HUES6 (cell line): ENCODE measurements around the gene MAP1LC3B2.

Experiments used
- H3K27ac ChIP-seq: 2 replicates; pipeline ENCODE4 v1.7.0; 2013; ENCODE audit warnings: low read depth, mild to moderate bottlenecking, low read length, inconsistent platforms
- H3K27me3 ChIP-seq: 2 replicates; pipeline ENCODE4 v1.6.1; 2013; ENCODE audit warnings: low read length; ENCODE audit not compliant: control insufficient read depth, insufficient read depth
- H3K36me3 ChIP-seq: 2 replicates; pipeline ENCODE4 v1.6.1; 2013; ENCODE audit warnings: low read length; ENCODE audit not compliant: control insufficient read depth, insufficient read depth
- H3K4me1 ChIP-seq: 2 replicates; pipeline ENCODE4 v1.6.1; 2013; ENCODE audit warnings: low read length; ENCODE audit not compliant: control insufficient read depth, insufficient read depth
- H3K4me3 ChIP-seq: 2 replicates; pipeline ENCODE4 v1.5.1; 2013; ENCODE audit warnings: low read depth, low read length
- H3K9ac ChIP-seq: one replicate; pipeline ENCODE4 v1.6.1; 2013; ENCODE audit warnings: mild to moderate bottlenecking, low read length
- H3K9me3 ChIP-seq: 2 replicates; pipeline ENCODE4 v1.6.1; 2013; ENCODE audit warnings: low read depth, low read length; ENCODE audit not compliant: control insufficient read depth, insufficient read depth

MAP1LC3B2 gene

GRCh38 chr12:116595672-116596071 lies 36.5 kb downstream of the MAP1LC3B2 start:
- Histone ChIP-seq H3K27me3 (no peaks in the 10 kb centered on the region), H3K9ac (no peak overlapping the region), H3K9me3 (no peaks in the 10 kb centered on the region), H3K27ac (no peak overlapping the region), H3K4me1 (peaks cover 26% of the 10 kb centered on the region), H3K36me3 (no peaks in the 10 kb centered on the region), H3K4me3 (no peak overlapping the region)

GRCh38 chr12:116597886-116598285 lies 38.7 kb downstream of the MAP1LC3B2 start:
- H3K9me3 ChIP-seq: no peaks in the 10 kb centered on the region; the same call in 1 of the 2 replicates
- no peak overlapping the region for H3K27ac ChIP-seq
- no peaks in the 10 kb centered on the region for H3K27me3 ChIP-seq
- peaks cover 31% of the 10 kb centered on the region for H3K4me1 ChIP-seq
- no peaks in the 10 kb centered on the region for H3K36me3 ChIP-seq
- H3K9ac ChIP-seq: no peak overlapping the region
- no peak overlapping the region for H3K4me3 ChIP-seq

GRCh38 chr12:116598311-116599284 lies 39.4 kb downstream of the MAP1LC3B2 start:
- H3K9me3 ChIP-seq: no peaks in the 10 kb centered on the region; the same call in 1 of the 2 replicates
- H3K36me3 ChIP-seq: no peaks in the 10 kb centered on the region
- H3K27me3 ChIP-seq: no peaks in the 10 kb centered on the region
- peaks cover 38% of the 10 kb centered on the region for H3K4me1 ChIP-seq
- no peak overlapping the region for H3K4me3 ChIP-seq
- peak overlapping the region; percentile 18 for H3K9ac ChIP-seq
- no peak overlapping the region for H3K27ac ChIP-seq

- peak overlapping the region; percentile 28; the same call in 1 of the 2 replicates for H3K4me3 ChIP-seq
- H3K27me3 ChIP-seq: no peaks in the 10 kb centered on the region
- no peaks in the 10 kb centered on the region for H3K36me3 ChIP-seq
- no peak overlapping the region for H3K27ac ChIP-seq
- H3K4me1 ChIP-seq: peaks cover 38% of the 10 kb centered on the region
- no peaks in the 10 kb centered on the region; the same call in 1 of the 2 replicates for H3K9me3 ChIP-seq
- peak overlapping the region; percentile 18 for H3K9ac ChIP-seq
Observed at GRCh38 chr12:116599285-116600136, 40.3 kb downstream of the MAP1LC3B2 start.

GRCh38 chr12:116600959-116601918 lies 42.1 kb downstream of the MAP1LC3B2 start:
- no peak overlapping the region for H3K9ac ChIP-seq
- no peak overlapping the region for H3K4me3 ChIP-seq
- peaks cover 51% of the 10 kb centered on the region for H3K4me1 ChIP-seq
- H3K9me3 ChIP-seq: no peaks in the 10 kb centered on the region; the same call in 1 of the 2 replicates
- no peaks in the 10 kb centered on the region for H3K27me3 ChIP-seq
- no peaks in the 10 kb centered on the region for H3K36me3 ChIP-seq
- H3K27ac ChIP-seq: no peak overlapping the region

- Histone ChIP-seq H3K27ac (no peak overlapping the region), H3K4me1 (peaks cover 53% of the 10 kb centered on the region)
Observed at GRCh38 chr12:116601933-116602810, 43.0 kb downstream of the MAP1LC3B2 start.

GRCh38 chr12:116603546-116604177 lies 44.5 kb downstream of the MAP1LC3B2 start:
- Histone ChIP-seq H3K27me3 (no peaks in the 10 kb centered on the region), H3K4me1 (peaks cover 43% of the 10 kb centered on the region), H3K36me3 (no peaks in the 10 kb centered on the region), H3K27ac (no peak overlapping the region), H3K9me3 (peaks cover 8% of the 10 kb centered on the region; the same call in 1 of the 2 replicates), H3K9ac (no peak overlapping the region), H3K4me3 (no peak overlapping the region)

More at GRCh38 chr12:116601933-116602810, 43.0 kb downstream of the MAP1LC3B2 start:
- no peaks in the 10 kb centered on the region for H3K36me3 ChIP-seq
- peaks cover 3% of the 10 kb centered on the region; the same call in 1 of the 2 replicates for H3K9me3 ChIP-seq
- no peaks in the 10 kb centered on the region for H3K27me3 ChIP-seq
- H3K4me3 ChIP-seq: no peak overlapping the region
- H3K9ac ChIP-seq: no peak overlapping the region

GRCh38 chr12:116604178-116604895 lies 45.2 kb downstream of the MAP1LC3B2 start:
- H3K27me3 ChIP-seq: no peaks in the 10 kb centered on the region
- no peak overlapping the region for H3K27ac ChIP-seq
- peaks cover 38% of the 10 kb centered on the region for H3K4me1 ChIP-seq
- H3K4me3 ChIP-seq: no peak overlapping the region
- no peak overlapping the region for H3K9ac ChIP-seq
- no peaks in the 10 kb centered on the region for H3K36me3 ChIP-seq
- peaks cover 8% of the 10 kb centered on the region; the same call in 1 of the 2 replicates for H3K9me3 ChIP-seq
